ENCODE data around the gene GIMAP6.

GRCh38 chr7:150642926-150643325, 10.7 kb upstream of the GIMAP6 start:
- TF ChIP-seq CTCF (IDR thresholded peaks at IDR 0.05) (no peak), POLR2A (IDR thresholded peaks at IDR 0.05) (no peak)
